GM19463 (cell line): ENCODE data around the gene KRIT1.
"Not testable (repeated sequence)": the region's sequence is repeated elsewhere in the genome, so short reads cannot be mapped to it uniquely, and the experiment has no call there.

Source experiments
- ATAC-seq: cut with Tn5 transposase; IDR thresholded peaks from one replicate; pipeline ENCODE4 v1.9.1; 2021; ENCODE audit warnings: mild to moderate bottlenecking, moderate library complexity; ENCODE audit not compliant: unreplicated experiment

KRIT1 gene

GRCh38 chr7:92245487-92246359 lies at the start of gene KRIT1, which contains the start of gene ANKIB1:
Gene KRIT1, minus strand, starts transcription at chr7:92245914. Its CDS starts 3,779 bp downstream, at chr7:92242135.
Gene ANKIB1, plus strand, starts transcription at chr7:92245974. Its CDS starts 49,005 bp downstream, at chr7:92294979.
- peak; percentile 76 for ATAC-seq

- ATAC-seq: no peak
Measured at GRCh38 chr7:92295391-92295790, 49.7 kb upstream of the KRIT1 start.

GRCh38 chr7:92293896-92294590 lies 48.3 kb upstream of the KRIT1 start:
- ATAC-seq: no peak

GRCh38 chr7:92292981-92293380 lies 47.3 kb upstream of the KRIT1 start:
- peak; percentile 43 for ATAC-seq

GRCh38 chr7:92289321-92289720 lies 43.6 kb upstream of the KRIT1 start:
- no peak for ATAC-seq

- no peak for ATAC-seq
Measured at GRCh38 chr7:92282930-92283329, 37.2 kb upstream of the KRIT1 start.

GRCh38 chr7:92282221-92282814 lies 36.6 kb upstream of the KRIT1 start:
- ATAC-seq: no peak

GRCh38 chr7:92281031-92281430 lies 35.3 kb upstream of the KRIT1 start:
- no peak for ATAC-seq

- ATAC-seq: no peak
Measured at GRCh38 chr7:92279396-92280031, 33.8 kb upstream of the KRIT1 start.

GRCh38 chr7:92276460-92276864 lies 30.7 kb upstream of the KRIT1 start:
- ATAC-seq: peak; percentile 93

GRCh38 chr7:92275327-92275726 lies 29.6 kb upstream of the KRIT1 start:
- no peak for ATAC-seq

- no peak for ATAC-seq
Measured at GRCh38 chr7:92268921-92269320, 23.2 kb upstream of the KRIT1 start.

GRCh38 chr7:92266415-92267241 lies 20.9 kb upstream of the KRIT1 start:
- no peak for ATAC-seq

GRCh38 chr7:92260248-92260781 lies 14.6 kb upstream of the KRIT1 start:
- ATAC-seq: no peak

GRCh38 chr7:92259610-92260247 lies 14.0 kb upstream of the KRIT1 start:
- no peak for ATAC-seq

GRCh38 chr7:92259062-92259461 lies 13.3 kb upstream of the KRIT1 start:
- no peak for ATAC-seq

- ATAC-seq: no peak
Measured at GRCh38 chr7:92255308-92255707, 9.6 kb upstream of the KRIT1 start.

GRCh38 chr7:92254800-92255199 lies 9.1 kb upstream of the KRIT1 start:
- ATAC-seq: not testable (repeated sequence)

GRCh38 chr7:92253251-92253650 lies 7.5 kb upstream of the KRIT1 start:
- no peak for ATAC-seq
